Measurements from ENCODE around the gene AASS.

The AASS gene

GRCh38 chr7:122103064-122103463, 41.0 kb downstream of the AASS start:
- no peak for DNase-seq

- no peak for DNase-seq
These were observed 44.0 kb downstream of the AASS start for GRCh38 chr7:122100021-122100420.

- DNase-seq, result no peak
These were observed 48.4 kb downstream of the AASS start for GRCh38 chr7:122095642-122096041.

- no peak for DNase-seq
These were observed 49.5 kb downstream of the AASS start for GRCh38 chr7:122094549-122094948.

GRCh38 chr7:122092964-122093797, 50.9 kb downstream of the AASS start:
- peak; percentile 32 for DNase-seq

GRCh38 chr7:122082670-122083069, 61.4 kb downstream of the AASS start:
- no peak for DNase-seq

GRCh38 chr7:122082160-122082559, 61.9 kb downstream of the AASS start:
- DNase-seq, result no peak

- no peak for DNase-seq
These were observed 70.4 kb downstream of the AASS start for GRCh38 chr7:122073635-122074034.

- DNase-seq, result no peak
These were observed 71.0 kb downstream of the AASS start for GRCh38 chr7:122072924-122073599.

- DNase-seq, result no peak
These were observed 71.8 kb downstream of the AASS start for GRCh38 chr7:122072272-122072671.

- no peak for DNase-seq
These were observed 73.2 kb downstream of the AASS start for GRCh38 chr7:122070834-122071233.

GRCh38 chr7:122070062-122070461, 74.0 kb downstream of the AASS start:
- DNase-seq, result no peak

GRCh38 chr7:122068999-122069398, 75.0 kb downstream of the AASS start:
- DNase-seq, result no peak

- DNase-seq, result no peak
These were observed 76.0 kb downstream of the AASS start for GRCh38 chr7:122068046-122068445.

- DNase-seq, result no peak
These were observed 77.0 kb downstream of the AASS start for GRCh38 chr7:122067077-122067476.

GRCh38 chr7:122064971-122065370, 79.1 kb downstream of the AASS start:
- DNase-seq, result no peak

GRCh38 chr7:122063146-122063545, 80.9 kb downstream of the AASS start:
- no peak for DNase-seq

GRCh38 chr7:122059542-122059941, 84.5 kb downstream of the AASS start:
- DNase-seq, result no peak

GRCh38 chr7:122056977-122057376, 87.1 kb downstream of the AASS start:
- DNase-seq, result no peak

- DNase-seq, result no peak
These were observed 89.0 kb downstream of the AASS start for GRCh38 chr7:122055073-122055472.

GRCh38 chr7:122054393-122054792, 89.7 kb downstream of the AASS start:
- DNase-seq, result peak; percentile 2

GRCh38 chr7:122046402-122046801, 97.6 kb downstream of the AASS start:
- no peak for DNase-seq

- no peak for DNase-seq
These were observed 103.9 kb downstream of the AASS start for GRCh38 chr7:122040147-122040546.

GRCh38 chr7:122038904-122039303, 105.1 kb downstream of the AASS start:
- DNase-seq, result no peak

- DNase-seq, result no peak
These were observed 105.9 kb downstream of the AASS start for GRCh38 chr7:122038134-122038533.
